Astrocyte of the spinal cord (primary cell): ENCODE data around the gene TRMO.
A peak's percentile ranks its signal among the peaks of the same experiment; 100 is the strongest.

Source experiments
- DNase-seq: peaks from one replicate; pipeline ENCODE4 v3.0.0; 2011; ENCODE audit warnings: low read depth, low spot score
- H3K4me3 ChIP-seq: 2 replicates; pipeline ENCODE4 v1.5.1; 2011; ENCODE audit warnings: low read depth, mild to moderate bottlenecking, low read length, moderate library complexity
- in situ Hi-C: cut with HindIII; loops from 2 replicates; pipeline ENCODE4 v1.10.0; 2017; ENCODE audit warnings: low sequenced_read_pairs
- TF ChIP-seq, protein P1 (sequence below): IDR thresholded peaks from 2 replicates; pipeline ENCODE4 v1.5.1; 2012; ENCODE audit warnings: low read depth, mild to moderate bottlenecking, low read length, inconsistent platforms

The TRMO gene

DNA sequence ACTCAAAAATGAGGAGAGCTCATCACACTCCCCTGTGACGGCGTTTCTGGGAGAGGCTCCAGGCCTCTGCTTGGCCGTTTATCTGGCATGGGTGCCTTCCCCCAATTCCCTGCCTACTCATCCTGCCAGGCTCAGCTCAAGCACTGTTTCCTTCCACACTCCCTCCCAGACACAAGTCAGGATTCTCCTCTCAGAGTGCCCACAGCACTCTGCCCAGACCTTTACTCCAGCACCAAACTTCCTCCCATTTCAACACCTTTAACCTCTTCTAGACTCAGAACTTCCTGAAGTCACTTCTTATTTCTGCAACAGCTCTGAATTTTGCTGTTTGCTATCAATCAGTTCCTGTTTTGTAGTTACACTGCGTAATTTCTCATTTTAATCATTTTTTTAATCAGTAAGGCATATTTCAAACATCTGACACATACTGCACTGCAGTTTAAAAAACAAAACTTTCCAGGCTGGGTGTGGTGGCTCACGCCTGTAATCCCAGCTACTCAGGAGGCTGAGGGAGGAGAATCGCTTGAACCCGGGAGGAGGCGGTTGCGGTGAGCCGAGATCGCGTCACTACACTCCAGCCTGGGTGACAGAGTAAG is 16.0 kb downstream of the TRMO start:
- in situ Hi-C loops = no loop called here
- no peak for DNase-seq

DNA sequence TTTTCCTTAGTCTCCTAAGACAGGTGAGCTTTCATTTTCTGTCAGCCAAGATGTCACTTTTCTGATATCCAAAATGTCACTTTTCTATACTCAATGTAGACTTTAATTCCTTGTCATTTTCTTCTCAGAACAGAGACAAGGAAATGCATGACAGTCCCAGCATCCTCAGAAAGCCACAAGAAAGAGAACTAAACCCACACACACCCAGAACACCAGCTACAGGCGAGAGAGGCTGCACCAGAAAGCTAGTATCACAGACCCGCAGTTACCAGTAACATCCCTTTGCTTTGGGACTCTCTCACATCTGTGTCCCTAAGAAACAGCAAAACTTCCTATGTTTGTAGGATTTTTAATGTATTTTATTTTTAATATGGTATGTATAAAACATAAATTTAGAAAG is 17.1 kb downstream of the TRMO start:
- H3K4me3 ChIP-seq = no peak overlapping the region
- in situ Hi-C loops = no loop called here
- TF ChIP-seq, protein P1, sequence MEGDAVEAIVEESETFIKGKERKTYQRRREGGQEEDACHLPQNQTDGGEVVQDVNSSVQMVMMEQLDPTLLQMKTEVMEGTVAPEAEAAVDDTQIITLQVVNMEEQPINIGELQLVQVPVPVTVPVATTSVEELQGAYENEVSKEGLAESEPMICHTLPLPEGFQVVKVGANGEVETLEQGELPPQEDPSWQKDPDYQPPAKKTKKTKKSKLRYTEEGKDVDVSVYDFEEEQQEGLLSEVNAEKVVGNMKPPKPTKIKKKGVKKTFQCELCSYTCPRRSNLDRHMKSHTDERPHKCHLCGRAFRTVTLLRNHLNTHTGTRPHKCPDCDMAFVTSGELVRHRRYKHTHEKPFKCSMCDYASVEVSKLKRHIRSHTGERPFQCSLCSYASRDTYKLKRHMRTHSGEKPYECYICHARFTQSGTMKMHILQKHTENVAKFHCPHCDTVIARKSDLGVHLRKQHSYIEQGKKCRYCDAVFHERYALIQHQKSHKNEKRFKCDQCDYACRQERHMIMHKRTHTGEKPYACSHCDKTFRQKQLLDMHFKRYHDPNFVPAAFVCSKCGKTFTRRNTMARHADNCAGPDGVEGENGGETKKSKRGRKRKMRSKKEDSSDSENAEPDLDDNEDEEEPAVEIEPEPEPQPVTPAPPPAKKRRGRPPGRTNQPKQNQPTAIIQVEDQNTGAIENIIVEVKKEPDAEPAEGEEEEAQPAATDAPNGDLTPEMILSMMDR = no peak
- no peak for DNase-seq

More for the DNA sequence above, 16.0 kb downstream of the TRMO start:
- TF ChIP-seq, protein P1 = no peak
- H3K4me3 ChIP-seq = no peak overlapping the region

DNA sequence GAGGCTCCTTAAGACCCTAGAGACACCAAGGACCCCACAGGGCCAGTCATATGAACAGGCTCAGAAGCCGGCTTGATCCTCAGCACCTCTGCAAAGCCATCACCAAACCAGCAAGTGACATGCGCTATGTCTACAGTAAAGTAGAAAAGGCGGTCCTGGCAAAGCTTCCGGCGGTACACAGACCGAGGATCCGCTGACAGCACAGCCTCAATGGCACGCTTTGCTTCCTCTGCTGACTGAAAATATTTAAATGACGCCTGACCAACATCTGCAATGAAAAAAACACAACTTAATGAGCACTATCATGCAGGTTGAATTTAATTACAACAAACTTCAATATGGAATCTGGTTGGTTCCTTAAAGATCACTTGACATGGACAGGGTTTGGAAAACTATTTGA is 17.6 kb downstream of the TRMO start:
- in situ Hi-C loops = no loop called here
- TF ChIP-seq, protein P1 = no peak
- DNase-seq = no peak
- H3K4me3 ChIP-seq = no peak overlapping the region

DNA sequence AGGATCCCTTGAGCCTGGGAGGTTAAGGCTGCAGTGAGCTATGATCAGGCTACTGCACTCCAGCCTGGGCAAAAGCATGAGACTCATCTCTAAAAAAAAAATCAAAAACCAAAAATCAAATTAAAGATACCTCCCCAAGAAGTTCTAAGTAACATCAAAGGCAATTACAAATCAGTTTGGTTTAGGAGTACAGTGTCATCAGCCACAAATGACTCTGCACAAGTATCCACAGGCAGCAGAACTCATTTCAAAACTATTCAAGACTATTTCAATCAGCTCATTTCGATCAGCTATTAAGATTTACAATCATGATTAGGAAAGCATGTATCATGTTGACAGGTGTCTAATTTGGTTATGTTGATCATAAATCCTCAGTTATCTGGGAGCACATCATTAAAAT is 19.1 kb downstream of the TRMO start:
- TF ChIP-seq, protein P1 = no peak
- no peak for DNase-seq
- no peak overlapping the region for H3K4me3 ChIP-seq
- in situ Hi-C loops = no loop called here

DNA sequence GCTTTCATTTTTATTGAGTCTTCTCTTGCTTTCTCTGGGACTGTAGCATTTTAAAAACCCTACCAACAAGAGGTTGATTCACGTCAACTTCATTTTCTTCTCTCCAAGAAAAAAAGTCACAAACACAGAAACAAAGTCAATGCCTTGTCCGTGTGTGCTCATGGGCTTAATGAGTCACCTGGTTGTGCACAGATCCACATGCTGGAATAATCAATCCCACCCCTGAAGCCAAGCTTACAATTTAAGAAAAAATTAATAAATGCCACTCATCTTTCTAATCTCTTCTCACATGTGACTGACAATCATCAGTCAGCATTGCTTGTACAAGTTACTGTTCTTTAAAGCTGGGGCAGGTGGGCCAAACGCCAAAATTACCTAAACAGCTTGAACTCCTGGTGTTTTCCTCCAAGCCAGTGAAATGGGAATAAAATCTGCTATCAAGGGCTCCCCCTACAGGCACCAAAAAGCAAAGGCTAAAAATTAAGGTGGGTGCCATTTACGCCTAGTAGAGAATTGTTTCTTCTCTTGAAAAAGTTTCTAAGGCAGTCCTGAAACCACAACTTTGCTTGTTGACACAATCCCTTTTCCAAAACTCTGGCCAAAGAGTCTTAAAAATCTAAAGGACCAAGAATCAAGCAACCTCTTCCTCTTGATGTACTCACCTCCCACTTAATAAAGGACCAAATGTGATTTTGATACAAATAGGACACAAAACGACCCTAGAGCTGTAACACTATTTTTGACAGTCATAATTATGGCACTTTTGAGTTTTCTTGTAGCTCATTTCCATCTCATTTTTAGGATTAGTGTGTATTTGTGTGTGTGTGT is 21.3 kb downstream of the TRMO start:
- TF ChIP-seq, protein P1 = peak; percentile 80
- in situ Hi-C loops = no loop called here
- no peak overlapping the region for H3K4me3 ChIP-seq
- DNase-seq = peak; percentile 58

DNA sequence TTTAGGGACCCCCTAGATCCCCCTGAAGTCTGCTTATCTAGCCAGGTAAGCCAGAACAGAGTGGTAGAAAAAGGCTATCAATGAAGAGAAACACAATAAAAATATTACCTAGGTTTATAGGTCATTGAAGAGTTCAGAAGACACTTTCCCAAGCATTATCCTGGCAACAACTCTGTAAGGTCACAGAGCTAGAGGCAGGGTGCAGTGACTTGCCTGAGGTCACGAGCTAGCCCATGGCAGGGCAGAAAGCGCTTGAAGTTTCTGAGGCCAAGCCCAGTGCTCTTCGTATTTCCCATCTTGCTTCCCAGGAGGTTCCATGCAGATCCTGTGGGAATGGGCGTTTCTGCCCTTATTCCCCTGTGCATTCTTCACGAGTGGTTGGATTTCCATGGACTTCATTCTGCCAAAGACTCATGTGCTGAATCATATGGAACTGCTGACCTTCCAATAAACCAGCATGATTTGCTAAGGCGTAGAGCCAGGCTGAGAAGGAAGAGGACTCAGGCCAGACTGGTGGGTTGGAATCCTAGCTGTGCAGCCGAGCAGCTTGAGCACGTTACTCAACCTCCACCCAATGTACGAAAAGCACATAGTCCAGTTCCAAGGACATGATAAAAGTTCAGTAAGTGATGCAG is 22.1 kb downstream of the TRMO start:
- H3K4me3 ChIP-seq = no peak overlapping the region
- TF ChIP-seq, protein P1 = no peak
- DNase-seq = peak; percentile 34
- in situ Hi-C loops = no loop called here
